Calu3 (cell line): ENCODE measurements around the gene SUMF1. TPM values are rescaled to one million over a fixed set of nuclear protein-coding genes. Genes with fewer than 3 reads are reported as not detected.

Experiments
- BruUV-seq: library from RNA; stranded (reverse); fragments of 400-500 nt; replicated peaks from 2 replicates; lab custom pipeline; 2021; lab: Mats Ljungman, UMichigan
- CTCF ChIA-PET: fragments of 300-600 bp; sonication (Branson Sonifier 250); formaldehyde crosslinking; loops from one replicate; lab custom pipeline; 2022; ENCODE audit warnings: antibody characterized with exemption; lab: Charles Lee
- DNase-seq: peaks from one replicate; pipeline ENCODE4 v3.0.0; 2022
- H3K27ac Mint-ChIP-seq: one replicate; pipeline ENCODE4 v1.8.0; 2022; ENCODE audit warnings: mixed read lengths; ENCODE audit not compliant: unreplicated experiment
- H3K27me3 Mint-ChIP-seq: one replicate; pipeline ENCODE4 v1.8.0; 2022; ENCODE audit warnings: mixed read lengths; ENCODE audit not compliant: unreplicated experiment
- H3K36me3 Mint-ChIP-seq: one replicate; pipeline ENCODE4 v1.8.0; 2022; ENCODE audit warnings: mild to moderate bottlenecking, moderate library complexity, mixed read lengths; ENCODE audit not compliant: insufficient read depth, unreplicated experiment
- H3K4me1 Mint-ChIP-seq: one replicate; pipeline ENCODE4 v1.8.0; 2022; ENCODE audit warnings: mild to moderate bottlenecking, low read depth, mixed read lengths; ENCODE audit not compliant: unreplicated experiment
- H3K4me3 Mint-ChIP-seq: one replicate; pipeline ENCODE4 v1.8.0; 2022; ENCODE audit warnings: mild to moderate bottlenecking, low read depth, moderate library complexity, mixed read lengths; ENCODE audit not compliant: unreplicated experiment
- H3K9me3 Mint-ChIP-seq: one replicate; pipeline ENCODE4 v1.8.0; 2022; ENCODE audit warnings: low read depth, mixed read lengths; ENCODE audit not compliant: unreplicated experiment
- intact Hi-C: fragments of 100-400 bp; cut with micrococcal nuclease; formaldehyde crosslinking; loops from one replicate; pipeline ENCODE4 v1.10.0; 2022; ENCODE audit not compliant: unreplicated experiment
- total RNA-seq: library from RNA; stranded (reverse); gene quantifications from 2 replicates; pipeline ENCODE4 v1.2.3, GENCODE V29; 2022
- TF ChIP-seq, protein P1 (sequence below): fragments of 200-600 bp; IDR thresholded peaks from one replicate; pipeline ENCODE4 v1.8.0; 2022; ENCODE audit warnings: antibody characterized with exemption; ENCODE audit not compliant: unreplicated experiment

The SUMF1 gene
- total RNA-seq, 1 experiment from 2014 or later = 31.8 TPM

- peaks cover 19% of the 10 kb centered on the region for H3K36me3 Mint-ChIP-seq
- DNase-seq = peak; percentile 93
- intact Hi-C loops = loop anchor here (5.0 kb wide), 1 partner anchor 136 kb away; no protein-coding TSS in a partner anchor
- peaks cover 7% of the 10 kb centered on the region for H3K4me1 Mint-ChIP-seq
- H3K27ac Mint-ChIP-seq = peak within 1 kb of the TSS; percentile 54
- H3K27me3 Mint-ChIP-seq = peaks cover 66% of the 10 kb centered on the region
- BruUV-seq = no TSS peak
- TF ChIP-seq, protein P1, sequence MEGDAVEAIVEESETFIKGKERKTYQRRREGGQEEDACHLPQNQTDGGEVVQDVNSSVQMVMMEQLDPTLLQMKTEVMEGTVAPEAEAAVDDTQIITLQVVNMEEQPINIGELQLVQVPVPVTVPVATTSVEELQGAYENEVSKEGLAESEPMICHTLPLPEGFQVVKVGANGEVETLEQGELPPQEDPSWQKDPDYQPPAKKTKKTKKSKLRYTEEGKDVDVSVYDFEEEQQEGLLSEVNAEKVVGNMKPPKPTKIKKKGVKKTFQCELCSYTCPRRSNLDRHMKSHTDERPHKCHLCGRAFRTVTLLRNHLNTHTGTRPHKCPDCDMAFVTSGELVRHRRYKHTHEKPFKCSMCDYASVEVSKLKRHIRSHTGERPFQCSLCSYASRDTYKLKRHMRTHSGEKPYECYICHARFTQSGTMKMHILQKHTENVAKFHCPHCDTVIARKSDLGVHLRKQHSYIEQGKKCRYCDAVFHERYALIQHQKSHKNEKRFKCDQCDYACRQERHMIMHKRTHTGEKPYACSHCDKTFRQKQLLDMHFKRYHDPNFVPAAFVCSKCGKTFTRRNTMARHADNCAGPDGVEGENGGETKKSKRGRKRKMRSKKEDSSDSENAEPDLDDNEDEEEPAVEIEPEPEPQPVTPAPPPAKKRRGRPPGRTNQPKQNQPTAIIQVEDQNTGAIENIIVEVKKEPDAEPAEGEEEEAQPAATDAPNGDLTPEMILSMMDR = no peak
- CTCF ChIA-PET = interaction anchor here (0.6 to 1.6 kb wide), 3 partner anchors 15 to 142 kb away, joined by 3 to 7 read pairs (median 4); partner anchors contain the start of gene SUMF1
- no peaks in the 10 kb centered on the region for H3K9me3 Mint-ChIP-seq
- peak within 1 kb of the TSS; percentile 74 for H3K4me3 Mint-ChIP-seq
Observed at GRCh38 chr3:4493014-4493940, 26.2 kb upstream of the SUMF1 start, which contains the start of gene ITPR1. ITPR1 (plus strand) TSS chr3:4493348; CDS start chr3:4516492, 23,144 bp downstream.

GRCh38 chr3:4492208-4493013, 25.3 kb upstream of the SUMF1 start:
- peaks cover 70% of the 10 kb centered on the region for H3K27me3 Mint-ChIP-seq
- peak; percentile 12 for DNase-seq
- peak overlapping the region; percentile 54 for H3K27ac Mint-ChIP-seq
- H3K4me1 Mint-ChIP-seq = peaks cover 7% of the 10 kb centered on the region
- CTCF ChIA-PET = interaction anchor here (1.6 kb wide), 1 partner anchor 25 kb away, joined by 7 read pairs; the partner anchor contains the start of gene SUMF1
- H3K4me3 Mint-ChIP-seq = peak overlapping the region; percentile 74
- peaks cover 19% of the 10 kb centered on the region for H3K36me3 Mint-ChIP-seq
- TF ChIP-seq, protein P1 = no peak
- no peaks in the 10 kb centered on the region for H3K9me3 Mint-ChIP-seq
- intact Hi-C loops = loop anchor here (5.0 kb wide), 1 partner anchor 135 kb away; no protein-coding TSS in a partner anchor
- BruUV-seq = no TSS peak

DNA sequence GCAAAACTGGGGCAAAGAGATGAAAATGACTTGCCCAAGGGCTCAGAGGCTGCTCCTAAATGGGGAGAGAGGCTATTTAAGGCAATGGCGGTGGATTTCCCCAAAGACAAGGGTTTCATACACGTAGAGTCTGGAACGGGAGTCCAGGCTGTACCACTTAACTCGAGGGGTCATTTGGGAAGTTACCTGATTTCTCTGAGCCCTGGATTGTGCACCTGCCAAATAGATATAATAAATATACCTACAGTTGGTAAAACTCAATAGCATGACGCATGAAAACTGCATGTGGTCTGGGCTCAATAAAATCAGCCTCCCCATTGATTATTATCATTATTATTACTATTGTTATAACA, 24.8 kb upstream of the SUMF1 start:
- no TSS peak for BruUV-seq
- no peak overlapping the region for H3K27ac Mint-ChIP-seq

More for the DNA sequence above, 24.8 kb upstream of the SUMF1 start:
- TF ChIP-seq, protein P1 = no peak
- H3K27me3 Mint-ChIP-seq = peaks cover 69% of the 10 kb centered on the region
- H3K4me3 Mint-ChIP-seq = peak overlapping the region; percentile 74
- peaks cover 19% of the 10 kb centered on the region for H3K36me3 Mint-ChIP-seq
- intact Hi-C loops = loop anchor here (5.0 kb wide), 1 partner anchor 135 kb away; no protein-coding TSS in a partner anchor
- no peak for DNase-seq
- peaks cover 7% of the 10 kb centered on the region for H3K4me1 Mint-ChIP-seq
- H3K9me3 Mint-ChIP-seq = no peaks in the 10 kb centered on the region
- CTCF ChIA-PET = no interaction called here
